C4-2B (cell line): Measurements from ENCODE around the gene LRCH1.

ENCODE experiments used
- H3K27ac ChIP-seq: fragments of 450-650 bp; 2 replicates; pipeline ENCODE4 v1.5.1; 2017
- ZFX ChIP-seq: fragments of 450-650 bp; IDR thresholded peaks from 2 replicates; pipeline ENCODE4 v1.6.1; 2017
- TF ChIP-seq, protein P1 (sequence below): fragments of 450-650 bp; conservative IDR thresholded peaks from 2 replicates; pipeline ENCODE4 v1.5.1; 2017; ENCODE audit warnings: mild to moderate bottlenecking

LRCH1 gene

DNA sequence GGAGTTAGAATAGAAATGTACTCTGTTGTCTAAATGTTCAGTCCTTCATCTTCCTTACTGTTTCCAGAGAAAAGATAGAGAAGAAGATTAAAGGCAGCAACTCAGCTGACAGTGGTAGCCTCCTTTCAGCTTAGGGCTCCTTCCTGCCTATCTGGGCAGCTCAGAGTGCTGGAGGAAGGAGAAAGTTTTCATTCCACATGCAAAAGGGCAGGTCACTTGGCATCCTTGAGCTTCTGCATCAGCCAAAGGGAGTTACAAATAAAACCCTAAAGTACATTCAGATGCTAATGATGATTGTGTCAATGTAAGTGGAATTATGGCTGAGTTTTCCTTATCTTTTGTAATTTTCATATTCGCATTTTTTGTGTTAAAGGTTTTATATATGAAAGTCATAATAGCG is 185.1 kb downstream of the LRCH1 start:
- H3K27ac ChIP-seq, result no peak overlapping the region
- TF ChIP-seq ZFX, result no peak
- TF ChIP-seq, protein P1, sequence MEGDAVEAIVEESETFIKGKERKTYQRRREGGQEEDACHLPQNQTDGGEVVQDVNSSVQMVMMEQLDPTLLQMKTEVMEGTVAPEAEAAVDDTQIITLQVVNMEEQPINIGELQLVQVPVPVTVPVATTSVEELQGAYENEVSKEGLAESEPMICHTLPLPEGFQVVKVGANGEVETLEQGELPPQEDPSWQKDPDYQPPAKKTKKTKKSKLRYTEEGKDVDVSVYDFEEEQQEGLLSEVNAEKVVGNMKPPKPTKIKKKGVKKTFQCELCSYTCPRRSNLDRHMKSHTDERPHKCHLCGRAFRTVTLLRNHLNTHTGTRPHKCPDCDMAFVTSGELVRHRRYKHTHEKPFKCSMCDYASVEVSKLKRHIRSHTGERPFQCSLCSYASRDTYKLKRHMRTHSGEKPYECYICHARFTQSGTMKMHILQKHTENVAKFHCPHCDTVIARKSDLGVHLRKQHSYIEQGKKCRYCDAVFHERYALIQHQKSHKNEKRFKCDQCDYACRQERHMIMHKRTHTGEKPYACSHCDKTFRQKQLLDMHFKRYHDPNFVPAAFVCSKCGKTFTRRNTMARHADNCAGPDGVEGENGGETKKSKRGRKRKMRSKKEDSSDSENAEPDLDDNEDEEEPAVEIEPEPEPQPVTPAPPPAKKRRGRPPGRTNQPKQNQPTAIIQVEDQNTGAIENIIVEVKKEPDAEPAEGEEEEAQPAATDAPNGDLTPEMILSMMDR, result no peak

DNA sequence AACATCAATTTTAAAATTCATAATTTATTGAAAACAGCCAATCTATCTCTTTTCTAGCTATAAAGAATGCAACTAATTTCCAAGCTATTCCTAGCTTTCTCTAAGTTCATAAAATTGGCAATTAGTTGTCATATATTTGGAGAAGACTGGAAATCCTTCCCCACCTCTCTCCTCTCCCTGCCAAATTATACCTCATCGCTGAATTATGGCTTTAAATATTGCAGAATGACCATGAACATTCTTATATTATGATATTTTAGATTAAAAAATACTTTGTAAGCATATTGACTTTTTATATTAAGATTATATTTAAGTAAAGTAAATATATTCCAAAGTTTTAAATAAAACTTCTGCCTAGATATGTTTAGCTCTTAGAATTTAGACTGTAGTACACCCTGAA is 185.8 kb downstream of the LRCH1 start:
- TF ChIP-seq ZFX, result no peak
- TF ChIP-seq, protein P1, result no peak
- H3K27ac ChIP-seq, result no peak overlapping the region

DNA sequence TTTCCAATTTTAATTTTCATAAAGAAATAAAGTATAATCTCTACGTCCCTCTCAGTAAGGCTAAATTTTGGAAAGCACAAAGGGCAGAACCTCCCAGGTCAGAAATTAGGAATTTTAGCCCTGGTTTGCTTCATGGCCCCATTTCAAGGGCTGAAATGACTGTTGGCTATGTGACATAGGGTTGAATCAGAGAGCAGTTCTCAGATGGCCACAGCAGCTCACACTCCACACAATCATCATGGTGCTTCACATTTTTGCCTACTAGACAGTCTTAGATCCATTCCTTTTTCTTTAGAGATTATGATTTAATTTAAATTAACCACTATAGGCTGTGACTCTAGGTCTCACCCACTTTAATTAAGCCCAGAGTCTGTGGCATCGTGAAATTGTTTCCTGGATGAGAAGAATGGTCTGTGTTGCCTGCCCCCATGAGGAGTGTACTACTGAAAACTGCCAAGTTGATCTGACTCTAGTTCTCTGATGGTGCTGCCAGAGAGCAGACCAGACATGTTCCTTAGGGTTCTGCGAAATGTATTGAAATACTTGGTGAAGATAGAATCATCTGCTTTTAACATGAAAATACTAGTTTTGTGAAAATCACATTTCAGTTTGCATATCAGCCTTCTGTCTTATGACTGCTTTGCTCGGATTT is 186.6 kb downstream of the LRCH1 start:
- no peak overlapping the region for H3K27ac ChIP-seq
- TF ChIP-seq, protein P1, result no peak
- TF ChIP-seq ZFX, result no peak

GRCh38 chr13:46743191-46743590 is 190.2 kb downstream of the LRCH1 start:
- TF ChIP-seq, protein P1, result no peak
- no peak for TF ChIP-seq ZFX
- no peak overlapping the region for H3K27ac ChIP-seq

- TF ChIP-seq, protein P1, result no peak
- no peak for TF ChIP-seq ZFX
- H3K27ac ChIP-seq, result no peak overlapping the region
Measured at GRCh38 chr13:46745062-46745461, 192.1 kb downstream of the LRCH1 start.

- TF ChIP-seq, protein P1, result no peak
- TF ChIP-seq ZFX, result no peak
Measured at GRCh38 chr13:46745706-46746105, 192.7 kb downstream of the LRCH1 start.

GRCh38 chr13:46747031-46747820 is 194.3 kb downstream of the LRCH1 start:
- TF ChIP-seq, protein P1, result no peak
- no peak for TF ChIP-seq ZFX
- H3K27ac ChIP-seq, result no peak overlapping the region

More at GRCh38 chr13:46745706-46746105, 192.7 kb downstream of the LRCH1 start:
- no peak overlapping the region for H3K27ac ChIP-seq
